SU-DHL-6 (cell line): ENCODE data around the gene ARID5A.
"Not testable (repeated sequence)": the region's sequence is repeated elsewhere in the genome, so short reads cannot be mapped to it uniquely, and the experiment has no call there.

ENCODE experiments used
- H2AFZ ChIP-seq: fragments of 200-600 bp; sonication (generic); 2 replicates; pipeline ENCODE4 v1.6.1; 2014; ENCODE audit warnings: low read depth, mild to moderate bottlenecking, moderate library complexity, mixed read lengths, antibody characterized with exemption, low read length; ENCODE audit not compliant: severe bottlenecking
- H3F3A ChIP-seq: fragments of 200-600 bp; shearing (Covaris generic); 2 replicates; pipeline ENCODE4 v1.6.0; 2016; ENCODE audit warnings: antibody characterized with exemption, mild to moderate bottlenecking; ENCODE audit not compliant: insufficient read depth
- H3K27ac ChIP-seq: fragments of 200-600 bp; sonication (generic); 2 replicates; pipeline ENCODE4 v1.5.1; 2016; ENCODE audit warnings: low read depth, mild to moderate bottlenecking, low read length, moderate library complexity, mixed read lengths
- H3K27me3 ChIP-seq: fragments of 200-600 bp; sonication (generic), shearing (Covaris generic); 2 replicates; pipeline ENCODE4 v1.6.0; 2014; ENCODE audit warnings: mild to moderate bottlenecking, low read length
- H3K36me3 ChIP-seq: fragments of 200-600 bp; sonication (generic); 2 replicates; pipeline ENCODE4 v1.6.1; 2014; ENCODE audit warnings: mild to moderate bottlenecking, low read length, mixed read lengths
- H3K4me2 ChIP-seq: fragments of 300-600, 200-600 bp; shearing (Covaris generic), sonication (generic); 2 replicates; pipeline ENCODE4 v1.6.0; 2014; ENCODE audit warnings: low read length, low read depth, mild to moderate bottlenecking; ENCODE audit not compliant: poor library complexity, severe bottlenecking
- H3K4me3 ChIP-seq: fragments of 200-600 bp; sonication (generic); 2 replicates; pipeline ENCODE4 v1.5.1; 2014; ENCODE audit warnings: antibody characterized with exemption, low read length, mild to moderate bottlenecking, mixed read lengths; ENCODE audit not compliant: insufficient read depth, poor library complexity, severe bottlenecking
- H3K79me2 ChIP-seq: fragments of 200-600 bp; sonication (generic); 2 replicates; pipeline ENCODE4 v1.6.1; 2014; ENCODE audit warnings: mild to moderate bottlenecking, low read length, moderate library complexity; ENCODE audit not compliant: insufficient read depth
- H3K9ac ChIP-seq: fragments of 200-600 bp; sonication (generic); 2 replicates; pipeline ENCODE4 v1.7.0; 2014; ENCODE audit warnings: mild to moderate bottlenecking, low read length
- H3K9me2 ChIP-seq: fragments of 200-600 bp; sonication (generic); replicated peaks from 2 replicates; pipeline ENCODE4 v1.6.1; 2014; ENCODE audit warnings: low read length; ENCODE audit not compliant: insufficient read depth
- H3K9me3 ChIP-seq: fragments of 200-600 bp; sonication (generic); 2 replicates; pipeline ENCODE4 v1.6.1; 2014; ENCODE audit warnings: low read length, mixed read lengths; ENCODE audit not compliant: insufficient read depth
- H4K20me1 ChIP-seq: fragments of 200-600 bp; sonication (generic); 2 replicates; pipeline ENCODE4 v1.6.1; 2014; ENCODE audit warnings: low read depth, mild to moderate bottlenecking, antibody characterized with exemption, low read length, moderate library complexity, mixed read lengths
- EZH2phosphoT487 ChIP-seq: fragments of 200-600 bp; sonication (generic), shearing (Covaris generic); conservative IDR thresholded peaks from 2 replicates; pipeline ENCODE4 v1.6.1; 2018; ENCODE audit warnings: mild to moderate bottlenecking, antibody characterized with exemption, low read length, moderate library complexity, mixed read lengths
- TF ChIP-seq, protein P1 (sequence below): fragments of 200-600 bp; sonication (generic); IDR thresholded peaks from one replicate; pipeline ENCODE4 v1.5.1; 2017; ENCODE audit warnings: antibody characterized with exemption, mild to moderate bottlenecking, low read length, moderate library complexity; ENCODE audit not compliant: insufficient read depth, poor library complexity, severe bottlenecking

ARID5A gene

DNA sequence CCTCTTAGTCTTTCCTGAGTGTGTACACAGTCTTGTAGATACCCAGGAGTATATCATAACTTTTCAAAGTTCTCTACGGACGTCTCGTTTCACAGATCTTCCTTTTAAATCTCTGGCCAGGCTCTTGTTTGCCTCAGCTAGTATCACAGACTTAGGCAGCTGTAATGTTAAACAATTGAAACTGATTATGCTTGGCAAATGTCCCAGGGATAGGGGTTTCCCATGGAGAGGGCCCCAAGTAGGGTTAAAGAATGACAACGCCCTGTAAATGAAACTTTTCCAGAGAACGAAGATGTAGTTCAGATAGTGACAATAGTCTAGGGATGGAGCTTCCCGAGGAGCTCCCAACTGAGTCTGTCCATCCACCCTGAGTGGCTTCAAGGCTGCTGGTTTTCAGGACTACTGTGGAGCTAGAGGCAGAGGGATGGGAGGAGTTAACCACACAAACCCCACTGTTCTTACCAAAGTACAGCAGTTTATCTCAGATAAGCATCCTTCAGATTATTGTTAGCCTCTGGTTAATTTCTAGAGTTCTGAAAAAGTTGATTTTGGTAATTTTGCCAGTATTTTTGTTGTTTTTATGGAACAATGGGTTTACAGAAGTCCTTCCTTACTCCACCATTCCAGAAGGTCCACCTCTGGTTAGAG is 40.4 kb upstream of the ARID5A start:
- no peaks in the 10 kb centered on the region for H3F3A ChIP-seq
- no peaks in the 10 kb centered on the region for H3K27me3 ChIP-seq
- H3K36me3 ChIP-seq: no peaks in the 10 kb centered on the region
- no peak overlapping the region for H3K4me2 ChIP-seq
- TF ChIP-seq EZH2phosphoT487: no peak
- TF ChIP-seq, protein P1, sequence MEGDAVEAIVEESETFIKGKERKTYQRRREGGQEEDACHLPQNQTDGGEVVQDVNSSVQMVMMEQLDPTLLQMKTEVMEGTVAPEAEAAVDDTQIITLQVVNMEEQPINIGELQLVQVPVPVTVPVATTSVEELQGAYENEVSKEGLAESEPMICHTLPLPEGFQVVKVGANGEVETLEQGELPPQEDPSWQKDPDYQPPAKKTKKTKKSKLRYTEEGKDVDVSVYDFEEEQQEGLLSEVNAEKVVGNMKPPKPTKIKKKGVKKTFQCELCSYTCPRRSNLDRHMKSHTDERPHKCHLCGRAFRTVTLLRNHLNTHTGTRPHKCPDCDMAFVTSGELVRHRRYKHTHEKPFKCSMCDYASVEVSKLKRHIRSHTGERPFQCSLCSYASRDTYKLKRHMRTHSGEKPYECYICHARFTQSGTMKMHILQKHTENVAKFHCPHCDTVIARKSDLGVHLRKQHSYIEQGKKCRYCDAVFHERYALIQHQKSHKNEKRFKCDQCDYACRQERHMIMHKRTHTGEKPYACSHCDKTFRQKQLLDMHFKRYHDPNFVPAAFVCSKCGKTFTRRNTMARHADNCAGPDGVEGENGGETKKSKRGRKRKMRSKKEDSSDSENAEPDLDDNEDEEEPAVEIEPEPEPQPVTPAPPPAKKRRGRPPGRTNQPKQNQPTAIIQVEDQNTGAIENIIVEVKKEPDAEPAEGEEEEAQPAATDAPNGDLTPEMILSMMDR: no peak
- H3K9me3 ChIP-seq: no peaks in the 10 kb centered on the region
- H3K9ac ChIP-seq: no peak overlapping the region
- H4K20me1 ChIP-seq: no peaks in the 10 kb centered on the region
- no peak overlapping the region for H3K27ac ChIP-seq
- no peak overlapping the region for H2AFZ ChIP-seq
- H3K9me2 ChIP-seq: no peaks in the 10 kb centered on the region
- H3K4me3 ChIP-seq: no peak overlapping the region
- no peaks in the 10 kb centered on the region for H3K79me2 ChIP-seq

DNA sequence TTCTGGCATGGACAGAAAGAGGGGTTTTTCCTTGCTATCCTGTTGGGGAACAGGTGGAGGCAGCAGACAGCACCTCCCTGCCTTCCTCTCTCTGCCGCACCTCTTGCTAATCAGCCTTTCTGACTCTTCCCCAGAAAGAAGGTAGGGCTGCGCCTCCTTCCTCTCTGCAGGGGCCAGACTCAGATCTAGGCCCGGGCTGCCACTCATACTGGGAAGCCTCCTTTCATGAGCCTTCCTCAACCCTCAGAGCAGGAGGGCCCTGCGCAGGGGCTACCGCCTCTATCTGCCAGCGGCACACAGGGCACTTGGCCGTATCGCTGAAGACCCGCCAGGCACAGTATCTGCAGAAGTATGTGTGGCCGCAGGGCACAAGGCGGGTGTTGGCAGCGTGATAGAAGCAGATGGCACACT is 38.5 kb upstream of the ARID5A start:
- TF ChIP-seq EZH2phosphoT487: no peak
- TF ChIP-seq, protein P1: no peak
- Histone ChIP-seq H3K27ac (no peak overlapping the region), H3K9me3 (no peaks in the 10 kb centered on the region), H2AFZ (no peak overlapping the region), H4K20me1 (no peaks in the 10 kb centered on the region), H3K79me2 (no peaks in the 10 kb centered on the region), H3K36me3 (no peaks in the 10 kb centered on the region), H3K4me2 (no peak overlapping the region), H3K4me3 (no peak overlapping the region), H3F3A (no peaks in the 10 kb centered on the region), H3K9me2 (no peaks in the 10 kb centered on the region), H3K27me3 (no peaks in the 10 kb centered on the region), H3K9ac (no peak overlapping the region)

DNA sequence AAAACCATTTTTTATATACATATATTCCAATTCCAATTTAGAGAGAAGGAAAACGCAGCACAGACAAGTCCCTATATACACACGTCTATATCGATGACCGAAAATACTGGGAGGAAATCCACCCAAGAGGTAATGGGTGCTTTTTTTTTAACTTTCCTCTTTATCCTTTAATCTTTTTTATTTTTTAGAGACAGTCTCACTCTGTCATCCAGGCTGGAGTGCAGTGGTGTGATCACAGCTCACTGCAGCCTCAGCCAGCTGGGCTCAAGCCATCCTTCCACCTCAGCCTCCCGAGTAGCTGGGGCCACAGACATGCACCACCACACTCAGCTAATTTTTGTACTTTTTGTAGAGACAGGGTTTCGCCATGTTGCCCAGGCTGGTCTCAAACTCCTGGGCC is 37.9 kb upstream of the ARID5A start:
- not testable (repeated sequence) for H2AFZ ChIP-seq, H3K36me3 ChIP-seq, H3K4me3 ChIP-seq, H3K4me2 ChIP-seq, H3K79me2 ChIP-seq, H3K27ac ChIP-seq, H3F3A ChIP-seq, H3K9me2 ChIP-seq, H4K20me1 ChIP-seq, H3K27me3 ChIP-seq, H3K9me3 ChIP-seq, H3K9ac ChIP-seq

DNA sequence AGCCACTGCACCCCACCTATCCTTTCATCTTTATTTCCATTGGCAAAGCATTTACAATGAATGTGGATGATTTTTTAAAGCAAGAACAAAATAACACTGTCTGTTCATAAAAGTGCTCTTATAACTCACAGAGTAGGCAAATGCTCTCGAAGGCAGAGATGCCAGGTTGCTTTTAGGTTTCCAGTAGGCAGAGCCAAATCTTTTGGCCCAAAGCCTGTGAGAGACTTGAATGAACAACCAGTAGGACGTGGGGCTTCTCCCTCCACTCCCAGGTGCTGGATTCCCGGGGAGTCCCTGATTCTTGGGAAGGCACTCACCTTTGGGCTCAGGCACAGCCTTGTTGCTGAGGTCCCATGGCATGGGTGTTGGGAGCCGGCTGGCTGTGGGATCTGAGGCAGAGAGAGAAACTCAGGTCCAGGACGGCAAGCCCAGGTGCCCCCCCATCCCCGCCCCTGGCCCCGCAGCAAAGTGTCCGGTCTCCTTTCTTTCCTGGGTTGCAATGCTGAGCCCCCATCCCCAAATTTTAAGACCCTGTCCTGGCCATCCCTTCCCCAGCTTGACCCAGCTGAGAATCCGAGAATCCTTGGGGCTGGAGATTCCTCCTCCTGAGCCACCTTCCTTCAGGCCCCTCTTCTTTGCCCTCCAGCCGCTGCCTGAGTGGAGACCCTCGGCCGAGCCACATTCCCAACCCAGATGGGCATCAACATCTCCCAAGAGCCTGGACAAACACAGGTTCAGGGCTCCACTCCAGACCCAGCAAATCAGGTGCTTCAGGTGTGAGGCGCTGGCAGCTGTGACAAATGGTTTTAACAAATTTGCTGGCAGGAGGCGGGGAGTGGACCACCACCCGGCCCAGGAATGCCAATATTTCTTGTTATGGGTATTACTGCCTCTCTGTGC is 37.2 kb upstream of the ARID5A start:
- no peak overlapping the region for H3K27ac ChIP-seq
- H3K9ac ChIP-seq: no peak overlapping the region
- no peaks in the 10 kb centered on the region for H3K9me3 ChIP-seq
- no peaks in the 10 kb centered on the region for H3K27me3 ChIP-seq
- no peak overlapping the region for H3K4me2 ChIP-seq
- no peaks in the 10 kb centered on the region for H3F3A ChIP-seq
- no peaks in the 10 kb centered on the region for H3K79me2 ChIP-seq
- no peak for TF ChIP-seq EZH2phosphoT487
- TF ChIP-seq, protein P1: no peak
- no peak overlapping the region for H3K4me3 ChIP-seq
- no peaks in the 10 kb centered on the region for H3K9me2 ChIP-seq
- H4K20me1 ChIP-seq: no peaks in the 10 kb centered on the region
- no peaks in the 10 kb centered on the region for H3K36me3 ChIP-seq
- no peak overlapping the region for H2AFZ ChIP-seq
